Measurements from ENCODE around the gene TBATA.

GRCh38 chr10:70806841-70807240, 21.7 kb upstream of the TBATA start:
- TF ChIP-seq CTCF (IDR thresholded peaks at IDR 0.05) (no peak), POLR2A (IDR thresholded peaks at IDR 0.05) (no peak)

Data from heart left ventricle (tissue), 13 donors.